Body of pancreas (tissue), 4 donors: ENCODE measurements around the gene COL4A2.

Experiments
- CTCF ChIP-seq, 7 experiments: fragments of 450-650 bp in 4 of 7; fragments of 200-600 bp in 3 of 7; sonication (generic) in 3 of 7; IDR thresholded peaks; one replicate each; pipeline ENCODE4 v1.5.1; 2016 to 2019; ENCODE audit warnings: antibody characterized with exemption in 7 of 7
- POLR2A ChIP-seq, 3 donors: fragments of 450-650 bp; IDR thresholded peaks; one replicate each; pipeline ENCODE4 v1.6.1; 2016; ENCODE audit warnings: antibody characterized with exemption in 3 of 3, mild to moderate bottlenecking in 2 of 3

- TF ChIP-seq CTCF (IDR thresholded peaks at IDR 0.05) (no peak), POLR2A (IDR thresholded peaks at IDR 0.05) (no peak)
These were observed 36.3 kb downstream of the COL4A2 start for GRCh38 chr13:110343241-110343865.
